HG03520 (cell line): Measurements from ENCODE around the gene APCDD1.
"Not testable (repeated sequence)": the region's sequence is repeated elsewhere in the genome, so short reads cannot be mapped to it uniquely, and the experiment has no call there.

Experiments
- ATAC-seq: cut with Tn5 transposase; IDR thresholded peaks from one replicate; pipeline ENCODE4 v1.9.1; 2021; ENCODE audit warnings: mild to moderate bottlenecking, moderate library complexity; ENCODE audit not compliant: unreplicated experiment

Gene APCDD1

DNA sequence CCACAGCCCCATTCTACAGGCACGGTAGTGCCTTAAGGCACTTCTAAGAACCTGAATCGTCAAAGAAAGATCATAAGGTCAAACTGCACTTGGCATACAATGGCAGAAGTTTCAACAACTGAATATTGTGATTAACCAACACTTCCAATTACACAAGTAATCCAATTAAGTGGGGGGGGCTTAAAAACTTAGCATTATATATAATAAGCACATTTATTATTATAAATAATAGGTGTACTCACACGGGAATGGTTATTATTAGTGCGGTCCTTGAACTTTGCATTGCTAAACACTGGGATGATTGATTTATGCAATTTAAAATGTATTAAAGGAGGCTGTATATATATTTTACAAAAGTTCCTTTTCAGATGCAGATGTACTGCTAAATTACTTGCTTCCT lies 7.6 kb downstream of the APCDD1 start:
- no peak for ATAC-seq

DNA sequence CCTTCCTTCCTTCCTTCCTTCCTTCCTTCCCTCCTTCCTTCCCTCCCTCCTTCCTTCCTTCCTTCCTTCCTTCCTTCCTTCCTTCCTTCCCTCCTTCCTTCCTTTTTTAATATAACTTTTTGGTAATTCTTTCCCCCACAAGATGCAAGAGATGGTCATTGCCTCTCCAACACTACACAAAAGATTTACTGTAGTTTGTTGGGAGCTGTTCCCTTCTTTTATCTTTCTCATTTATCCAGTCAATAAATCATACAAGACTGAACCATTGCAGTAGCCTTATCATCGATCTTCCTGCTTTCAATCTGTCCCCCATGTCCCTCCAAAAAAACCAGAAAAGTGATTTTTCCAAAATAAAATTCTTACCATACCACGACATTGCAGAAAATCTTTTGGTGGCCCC lies 8.2 kb downstream of the APCDD1 start:
- ATAC-seq = no peak

DNA sequence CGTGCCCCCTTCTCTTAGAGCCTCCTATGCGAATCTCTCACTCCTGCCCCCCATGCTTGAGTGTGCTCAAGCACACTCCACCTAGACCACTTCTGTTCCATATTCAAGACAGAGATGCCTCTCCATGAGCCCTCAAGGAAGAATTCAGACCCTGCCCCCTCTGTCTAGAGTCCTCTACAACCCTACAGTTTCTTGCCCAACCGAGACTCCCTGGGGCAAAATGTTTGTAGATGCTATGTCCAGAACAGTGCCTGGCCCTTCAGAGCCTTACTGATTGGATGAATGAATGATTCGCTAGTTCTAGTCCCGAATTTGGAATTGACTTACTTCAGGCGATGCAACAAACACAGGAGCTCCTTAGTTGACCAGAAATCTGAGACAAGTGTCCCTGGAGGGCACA lies 8.7 kb downstream of the APCDD1 start:
- ATAC-seq = no peak

DNA sequence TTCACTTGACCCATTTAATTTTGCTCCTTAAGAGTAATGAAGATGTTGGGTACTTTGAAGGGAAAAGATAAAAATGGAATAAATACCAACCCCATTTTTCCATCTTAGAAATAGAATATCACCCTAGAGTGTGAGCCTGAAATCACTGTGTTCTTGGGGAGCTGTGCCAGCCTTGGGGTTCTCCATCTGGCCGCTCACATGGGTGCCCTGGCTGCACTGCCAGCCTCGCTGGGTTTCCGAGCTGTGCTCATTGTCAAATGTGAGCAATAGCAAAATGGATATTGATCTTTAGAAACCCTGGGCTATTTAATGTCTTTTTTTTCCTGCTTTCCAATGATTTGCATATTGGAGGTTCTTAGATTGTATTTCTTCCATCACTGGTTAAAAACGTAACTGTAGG lies 9.3 kb downstream of the APCDD1 start:
- ATAC-seq = no peak

DNA sequence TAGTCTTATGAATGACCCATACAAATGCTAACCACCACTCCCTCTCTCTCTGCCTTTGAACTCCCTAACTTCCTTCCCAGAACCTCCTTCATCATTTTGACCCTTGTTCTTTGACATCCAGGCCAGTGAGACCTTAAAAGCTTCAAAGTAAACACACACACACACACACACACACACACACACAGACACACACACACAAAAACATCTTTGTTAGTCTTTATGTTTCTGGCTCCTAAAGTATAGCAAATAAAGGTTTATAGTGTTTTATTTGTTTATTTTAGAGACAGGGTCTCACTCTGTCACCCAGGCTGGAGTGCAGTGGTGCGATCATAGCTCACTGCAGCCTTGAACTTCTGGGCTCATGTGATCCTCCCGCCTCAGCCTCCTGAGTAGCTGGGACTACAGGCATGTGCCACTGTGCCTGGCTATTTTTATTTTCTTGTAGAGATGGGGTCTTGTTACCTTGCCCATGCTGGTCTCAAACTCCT lies 9.8 kb downstream of the APCDD1 start:
- not testable (repeated sequence) for ATAC-seq

DNA sequence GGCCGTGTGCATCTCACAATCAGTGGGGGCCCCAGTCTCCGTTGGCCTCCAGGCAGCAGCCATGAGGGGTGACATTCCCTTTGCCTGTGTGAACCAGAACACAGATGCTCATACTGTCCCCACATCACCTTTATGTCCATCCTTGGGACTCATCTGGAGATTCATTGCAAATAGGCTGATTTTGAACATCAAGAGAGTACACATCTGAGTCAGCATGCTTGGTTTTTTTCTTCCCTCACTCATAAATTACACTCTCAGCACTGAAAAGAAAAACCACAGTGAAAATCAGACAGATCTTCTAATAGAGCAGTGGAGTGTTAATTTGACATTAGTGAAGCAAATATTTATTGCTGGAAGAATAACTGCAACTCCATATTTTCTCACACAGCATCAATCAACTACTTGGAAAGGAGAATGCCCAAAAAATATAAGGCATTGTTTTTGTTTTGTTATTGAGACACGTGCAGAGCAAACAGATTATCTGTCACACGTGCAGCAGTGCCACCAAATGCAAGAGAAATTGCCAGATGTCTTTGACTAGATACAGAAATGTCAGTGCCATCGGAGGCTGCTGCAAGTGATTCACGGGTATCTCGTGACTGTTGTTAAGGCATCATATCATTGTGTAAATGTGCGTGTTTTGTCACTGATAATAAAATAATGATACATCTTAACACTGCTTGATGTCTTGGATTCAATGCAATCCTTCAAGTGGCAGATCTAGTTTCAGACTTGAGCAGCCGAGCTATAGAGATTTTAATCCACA lies 10.9 kb downstream of the APCDD1 start:
- no peak for ATAC-seq

DNA sequence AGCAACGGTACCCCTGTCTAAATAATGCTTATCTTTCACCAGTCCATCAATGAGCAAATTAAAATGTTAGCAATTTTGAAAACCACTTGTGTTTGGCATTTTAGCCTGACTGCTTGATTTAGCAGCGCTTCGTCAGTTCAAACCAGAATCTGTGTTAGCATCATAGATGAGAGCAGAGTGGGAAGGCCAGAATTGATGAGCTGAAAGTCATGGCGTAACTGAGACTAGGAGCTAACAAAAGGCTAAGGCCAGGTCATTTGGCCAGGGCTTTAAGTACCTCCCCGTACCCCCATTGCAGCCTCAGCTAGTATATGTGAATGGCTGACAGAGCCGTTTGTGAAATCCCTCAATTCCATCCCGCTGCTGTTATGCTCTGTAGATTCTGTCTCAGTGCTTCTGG lies 16.0 kb downstream of the APCDD1 start:
- no peak for ATAC-seq

DNA sequence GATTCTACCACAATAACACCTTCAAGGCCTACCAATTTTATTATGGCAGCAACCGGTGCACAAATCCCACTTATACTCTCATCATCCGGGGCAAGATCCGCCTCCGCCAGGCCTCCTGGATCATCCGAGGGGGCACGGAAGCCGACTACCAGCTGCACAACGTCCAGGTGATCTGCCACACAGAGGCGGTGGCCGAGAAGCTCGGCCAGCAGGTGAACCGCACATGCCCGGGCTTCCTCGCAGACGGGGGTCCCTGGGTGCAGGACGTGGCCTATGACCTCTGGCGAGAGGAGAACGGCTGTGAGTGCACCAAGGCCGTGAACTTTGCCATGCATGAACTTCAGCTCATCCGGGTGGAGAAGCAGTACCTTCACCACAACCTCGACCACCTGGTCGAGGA lies 17.1 kb downstream of the APCDD1 start:
- no peak for ATAC-seq

DNA sequence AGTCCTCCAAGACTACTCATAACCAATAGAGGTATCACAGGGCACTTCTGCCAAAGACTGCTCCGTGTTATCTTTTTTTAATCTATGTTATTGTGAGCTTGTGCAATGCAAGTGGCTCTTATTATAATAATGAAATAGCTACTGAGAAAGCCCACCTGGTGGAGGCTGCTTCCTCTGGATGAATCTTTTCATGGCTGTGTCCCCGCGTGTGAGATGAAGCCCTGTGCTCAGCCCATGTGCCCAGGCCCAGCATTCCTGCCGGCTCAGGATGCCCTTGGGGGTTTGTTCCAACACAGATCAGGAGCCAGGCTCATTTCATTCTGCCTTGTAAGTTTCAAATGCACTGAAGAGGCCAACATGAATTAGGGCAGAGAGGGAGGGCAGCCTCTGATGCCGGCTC lies 18.7 kb downstream of the APCDD1 start:
- no peak for ATAC-seq

DNA sequence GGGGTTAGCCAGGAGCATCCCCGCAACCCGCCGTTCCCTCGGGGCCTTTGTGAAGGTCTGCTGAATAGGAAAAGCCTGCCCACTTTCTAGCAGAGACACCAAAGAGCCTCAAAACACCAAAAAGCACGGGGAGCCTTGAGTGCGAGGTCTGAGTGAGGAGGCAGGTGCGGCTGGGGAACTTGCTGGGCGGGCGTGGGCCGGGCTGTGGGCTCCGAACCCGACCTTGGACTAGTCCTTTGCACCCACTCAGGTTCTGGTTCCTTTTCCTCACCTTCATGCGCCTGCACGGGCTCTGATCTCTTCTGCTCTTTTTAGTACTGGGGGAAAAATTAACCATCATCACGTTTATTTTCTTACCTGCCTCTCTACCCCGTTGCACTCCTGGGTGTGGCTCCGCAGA lies 19.9 kb downstream of the APCDD1 start:
- no peak for ATAC-seq

DNA sequence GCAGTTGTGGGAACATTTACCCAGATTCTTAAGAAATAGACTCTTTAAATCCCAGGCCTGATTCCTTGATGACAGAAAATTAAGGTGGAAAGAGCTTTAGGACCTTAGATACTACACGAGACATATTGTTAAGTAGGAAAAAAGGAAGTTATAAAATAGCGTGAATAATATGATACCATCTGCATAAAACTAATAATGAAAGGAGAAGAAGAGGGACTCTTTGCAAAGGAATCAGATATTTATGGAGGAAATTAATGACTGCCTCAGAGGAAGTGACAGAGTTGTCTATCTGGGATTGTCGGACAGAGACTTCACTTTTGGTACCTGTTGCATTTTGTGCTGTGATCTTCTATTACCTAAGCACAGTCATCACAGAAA lies 20.8 kb downstream of the APCDD1 start:
- no peak for ATAC-seq

DNA sequence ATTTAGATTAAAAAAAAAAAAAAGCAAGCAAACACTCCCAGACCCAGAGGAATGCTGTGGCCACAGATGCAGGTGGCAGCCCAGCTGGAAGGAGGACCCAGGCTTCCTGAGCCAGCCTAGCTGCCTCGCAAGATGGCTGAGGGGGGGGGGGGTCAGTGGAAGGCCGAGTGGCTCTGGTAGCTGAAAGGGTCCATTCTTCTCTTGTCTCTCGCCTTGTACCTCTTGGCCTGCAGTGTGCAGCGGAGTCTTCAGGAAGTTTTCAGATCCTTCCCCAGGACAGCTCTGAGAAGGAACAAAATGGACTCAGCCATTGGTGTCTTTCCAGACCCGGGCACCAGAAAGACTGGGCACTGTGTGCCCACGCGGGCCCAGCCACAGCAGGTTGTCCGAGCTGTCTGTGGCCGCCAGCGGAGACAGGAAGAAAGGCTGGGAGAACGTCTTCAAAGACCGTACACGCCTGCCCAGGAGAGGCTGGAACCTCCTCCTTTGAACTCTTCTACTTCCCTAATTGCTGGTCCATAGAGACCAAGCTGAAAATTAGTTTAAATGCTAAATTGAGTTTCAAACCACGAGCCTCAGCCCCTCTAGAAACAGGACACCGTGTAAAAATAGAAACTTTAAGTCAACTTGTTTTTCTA lies 21.3 kb downstream of the APCDD1 start:
- no peak for ATAC-seq

DNA sequence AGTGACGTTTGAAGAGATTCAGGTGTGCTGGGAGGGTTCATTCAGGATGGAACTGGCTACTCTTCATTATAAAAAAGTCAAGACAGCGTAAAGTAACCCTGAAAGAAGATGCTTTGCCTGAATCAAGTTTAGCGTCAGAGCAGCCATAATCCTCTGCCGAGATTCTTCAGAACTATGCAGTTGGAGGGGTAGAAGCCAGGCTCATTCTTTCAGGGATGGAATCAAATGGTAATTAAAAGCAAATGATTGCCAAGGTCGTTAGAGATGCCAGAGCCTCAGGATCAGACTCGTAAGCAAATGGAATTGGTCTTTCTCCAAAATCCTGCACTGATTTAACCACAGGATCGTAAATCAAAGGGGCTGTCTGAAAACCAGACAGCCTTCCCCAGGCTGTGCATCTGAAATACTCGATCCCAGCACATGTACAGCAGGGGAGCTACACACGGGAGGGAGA lies 21.9 kb downstream of the APCDD1 start:
- ATAC-seq = no peak

DNA sequence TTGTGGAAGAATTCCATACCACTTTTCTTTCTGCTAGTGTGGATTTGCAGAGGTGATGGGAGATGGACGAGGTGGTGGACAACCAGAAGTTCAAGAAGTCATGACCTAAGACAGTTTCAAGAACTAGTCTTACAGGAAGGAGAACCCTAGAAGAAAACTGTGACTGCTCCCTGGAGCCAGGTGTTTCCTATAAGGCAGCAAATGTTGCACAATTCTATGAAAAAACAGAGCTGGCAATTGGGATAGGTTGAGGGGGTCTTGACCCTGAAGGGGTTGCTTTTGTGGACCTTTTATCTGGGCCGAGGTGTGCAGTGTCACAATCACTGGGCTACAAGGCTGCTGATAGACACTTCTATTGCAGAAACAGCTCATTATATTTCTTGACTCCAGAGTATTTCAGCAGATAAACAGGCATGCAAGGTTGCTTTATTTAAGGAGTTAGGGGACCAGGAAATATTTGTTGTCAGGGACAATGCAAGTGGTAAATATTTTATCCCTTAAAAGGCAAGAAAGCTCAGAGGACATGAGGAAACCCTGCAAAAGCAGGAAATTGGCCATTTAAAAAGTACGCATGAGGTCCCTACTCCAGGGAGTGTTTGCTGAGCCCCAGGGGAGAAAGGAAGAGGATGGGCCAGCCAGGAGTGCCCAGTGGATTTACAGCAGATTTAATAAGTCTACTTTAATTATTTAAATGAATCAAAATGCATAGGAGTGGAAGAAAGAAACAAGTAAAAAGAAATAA lies 22.9 kb downstream of the APCDD1 start:
- ATAC-seq = no peak

DNA sequence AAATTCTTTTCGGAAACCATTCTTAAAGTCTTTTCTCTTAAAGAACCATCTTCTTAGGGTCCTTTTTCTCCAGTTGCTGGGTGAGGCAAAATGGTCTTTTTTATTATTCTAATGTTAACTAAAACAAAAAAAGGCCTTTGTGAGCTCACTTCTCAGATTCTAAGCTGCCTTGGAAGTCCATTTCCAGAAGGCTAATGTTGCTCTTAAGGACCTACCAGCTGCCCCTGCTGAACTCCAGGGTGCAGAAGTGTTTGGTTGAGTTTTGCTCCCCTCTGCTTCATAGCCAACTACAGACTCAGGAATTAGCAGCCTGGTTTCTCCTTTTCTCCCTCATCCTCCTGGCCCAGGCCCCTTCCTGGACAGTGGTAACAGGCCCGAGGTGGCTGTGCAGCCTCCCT lies 23.4 kb downstream of the APCDD1 start:
- ATAC-seq = no peak

DNA sequence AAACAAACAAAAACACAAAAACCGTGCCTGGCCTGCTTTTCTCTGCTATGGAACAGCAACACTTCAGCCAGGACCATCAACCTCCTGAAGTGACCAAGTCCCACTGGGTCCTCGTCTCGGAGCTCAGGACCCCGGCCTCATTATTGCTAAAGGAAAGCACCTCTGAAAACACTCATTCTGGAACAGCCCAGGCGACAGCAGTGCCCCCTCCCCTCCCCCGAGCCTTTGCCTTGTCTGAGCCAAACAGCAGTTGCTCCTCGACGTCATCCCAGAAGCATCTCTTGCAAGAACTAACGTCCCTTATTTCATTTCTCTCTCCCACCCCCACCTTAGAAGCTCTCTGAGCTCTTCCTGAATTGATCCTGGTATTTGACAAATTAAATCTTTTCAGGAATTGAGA lies 27.4 kb downstream of the APCDD1 start:
- ATAC-seq = no peak

DNA sequence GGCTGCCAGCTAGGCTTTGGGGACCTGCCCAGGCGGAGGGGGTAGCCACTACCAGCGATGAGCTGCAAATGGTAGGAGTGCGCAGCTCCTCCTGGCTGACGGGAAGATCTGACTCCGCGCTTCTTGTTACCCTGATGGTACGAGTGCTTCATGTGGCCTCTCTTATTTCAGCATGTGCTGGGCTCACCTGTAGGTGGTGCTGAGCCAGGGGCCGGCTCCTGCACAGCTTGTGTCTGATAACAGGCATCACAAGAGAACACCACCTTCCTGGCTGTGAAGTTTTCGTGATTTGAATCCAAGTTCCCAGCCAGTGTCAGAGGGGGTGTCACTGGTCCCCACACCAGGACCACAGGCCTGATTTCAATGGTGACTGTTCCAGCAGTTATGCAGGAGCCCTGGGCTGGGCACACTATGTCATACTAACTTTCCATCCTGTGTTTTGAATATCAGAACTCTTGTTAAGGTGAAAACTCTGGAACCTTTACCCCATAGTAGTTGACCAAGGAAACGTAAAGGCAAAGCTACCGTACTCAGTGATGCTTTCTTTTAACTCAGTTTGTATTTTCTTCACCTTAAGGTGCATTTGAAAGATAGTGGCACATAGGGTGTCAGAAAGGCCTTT lies 28.0 kb downstream of the APCDD1 start:
- no peak for ATAC-seq

DNA sequence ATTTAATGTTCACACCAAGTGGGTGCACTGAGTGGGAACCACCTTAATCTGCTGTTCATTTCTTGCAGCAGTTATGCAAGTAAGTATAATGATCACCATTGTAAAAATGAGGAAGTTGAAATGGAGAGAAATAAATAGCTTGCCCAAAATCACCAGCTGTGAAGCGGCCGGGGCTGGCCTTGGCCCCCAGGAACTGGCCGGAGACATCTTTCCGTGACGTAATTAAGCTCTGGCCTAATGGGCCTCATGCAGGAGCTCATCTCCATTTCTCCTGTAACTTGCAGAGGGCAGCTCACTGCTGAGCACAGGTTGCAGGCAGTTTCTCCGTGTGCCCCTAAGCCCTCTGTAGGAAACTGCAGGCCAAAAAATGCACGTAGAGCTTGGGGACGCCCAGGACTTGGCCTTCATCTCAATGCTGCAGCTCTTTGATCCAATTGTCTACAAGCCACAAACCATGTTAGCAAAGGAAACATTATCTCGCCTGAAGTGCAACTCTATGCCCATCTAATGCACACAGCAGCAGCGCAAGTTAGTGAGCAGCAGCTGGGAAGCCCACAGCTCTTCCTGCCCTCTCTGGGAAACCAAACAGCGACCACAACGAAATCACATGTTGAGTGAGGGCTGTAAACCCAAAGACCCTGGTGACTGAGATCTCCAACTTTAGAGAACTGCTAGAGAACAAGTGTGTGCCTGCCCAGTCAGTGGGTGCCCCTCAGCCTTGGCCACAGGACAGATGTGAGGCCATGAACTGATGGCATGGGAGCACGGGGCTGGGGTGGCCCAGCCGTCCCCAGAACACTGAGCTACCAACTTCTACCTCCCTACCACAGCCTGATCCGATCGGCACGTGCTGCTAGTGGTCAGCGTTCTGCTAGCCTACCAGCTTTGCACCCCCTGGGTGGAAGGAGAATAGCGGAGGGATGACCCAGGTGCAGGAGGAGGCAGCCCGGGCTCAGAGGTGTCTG lies 28.8 kb downstream of the APCDD1 start:
- peak; percentile 63 for ATAC-seq

DNA sequence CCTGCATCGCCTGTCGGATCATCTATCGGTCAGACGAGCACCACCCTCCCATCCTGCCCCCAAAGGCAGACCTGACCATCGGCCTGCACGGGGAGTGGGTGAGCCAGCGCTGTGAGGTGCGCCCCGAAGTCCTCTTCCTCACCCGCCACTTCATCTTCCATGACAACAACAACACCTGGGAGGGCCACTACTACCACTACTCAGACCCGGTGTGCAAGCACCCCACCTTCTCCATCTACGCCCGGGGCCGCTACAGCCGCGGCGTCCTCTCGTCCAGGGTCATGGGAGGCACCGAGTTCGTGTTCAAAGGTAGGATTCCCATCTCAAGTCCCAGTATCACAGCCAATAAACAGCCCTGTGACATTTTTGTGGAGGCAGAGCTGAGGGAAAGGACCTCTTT lies 31.0 kb downstream of the APCDD1 start:
- no peak for ATAC-seq

DNA sequence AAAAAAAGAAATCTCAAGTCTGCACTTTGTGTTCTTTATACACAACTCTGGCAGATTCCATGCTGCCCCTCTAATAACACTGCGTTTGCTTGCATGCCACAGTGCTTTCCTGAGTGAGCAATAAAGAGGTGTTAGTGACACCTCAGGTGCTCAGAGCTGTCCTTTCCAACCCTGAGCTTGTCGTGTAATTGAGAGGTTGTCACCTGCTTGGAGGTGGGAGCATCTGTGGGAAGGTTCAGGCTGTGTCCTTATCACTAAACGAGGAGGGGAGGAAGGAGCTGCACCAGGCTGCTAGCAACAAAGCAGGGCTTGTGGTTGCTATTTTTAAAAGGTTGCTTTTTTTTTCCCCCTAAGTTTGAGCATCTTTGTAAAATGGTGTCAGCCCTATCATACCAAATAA lies 31.9 kb downstream of the APCDD1 start:
- ATAC-seq = no peak
